Nephron (organoid): ENCODE results near the gene VGLL3.
"Not testable (repeated sequence)": the region's sequence is repeated elsewhere in the genome, so short reads cannot be mapped to it uniquely, and the experiment has no call there.

Experiments
- H3K27ac Mint-ChIP-seq, 3 experiments: 2 replicates each; pipeline ENCODE4 v1.8.0; 2020; ENCODE audit warnings: mixed read lengths in 3 of 3, mild to moderate bottlenecking in 2 of 3, moderate library complexity in 1 of 3
- H3K27me3 Mint-ChIP-seq: 2 replicates; pipeline ENCODE4 v1.8.0; 2021; ENCODE audit warnings: low read depth, mild to moderate bottlenecking, moderate library complexity, mixed read lengths
- H3K36me3 Mint-ChIP-seq: 2 replicates; pipeline ENCODE4 v1.8.0; 2020; ENCODE audit warnings: low read depth, mixed read lengths
- H3K4me1 Mint-ChIP-seq: 2 replicates; pipeline ENCODE4 v1.8.0; 2020; ENCODE audit warnings: mixed read lengths
- H3K4me3 Mint-ChIP-seq, 3 experiments: 2 replicates each; pipeline ENCODE4 v1.8.0; 2020; ENCODE audit warnings: mild to moderate bottlenecking in 3 of 3, mixed read lengths in 3 of 3, moderate library complexity in 2 of 3
- H3K9me3 Mint-ChIP-seq: 2 replicates; pipeline ENCODE4 v1.8.0; 2020; ENCODE audit warnings: mixed read lengths
- TF ChIP-seq, protein P1 (sequence below), 3 experiments: fragments of 200-600 bp; sonication (generic); IDR thresholded peaks; one replicate each; pipeline ENCODE4 v1.5.0; 2021; ENCODE audit warnings: antibody characterized with exemption in 3 of 3; ENCODE audit not compliant: unreplicated experiment in 3 of 3

VGLL3 gene

DNA sequence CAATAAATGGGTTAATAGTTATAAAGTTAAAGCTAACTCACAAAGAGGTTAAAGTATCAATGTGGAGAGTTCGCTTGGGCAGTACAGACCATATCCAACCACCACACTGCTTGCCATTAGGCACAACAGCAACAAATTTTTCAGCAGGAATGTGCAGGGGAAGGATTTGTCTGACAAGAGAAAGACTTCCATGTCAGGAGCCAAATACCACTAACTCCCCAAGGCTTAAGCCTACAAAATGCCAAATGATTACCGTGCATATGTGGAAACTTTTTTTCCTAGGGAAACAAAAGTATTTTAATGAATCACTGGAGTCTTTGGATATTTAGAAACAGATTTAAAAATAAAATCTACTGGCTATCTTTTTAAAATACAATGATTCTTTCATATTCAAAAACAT is 8.1 kb downstream of the VGLL3 start:
- TF ChIP-seq, protein P1, sequence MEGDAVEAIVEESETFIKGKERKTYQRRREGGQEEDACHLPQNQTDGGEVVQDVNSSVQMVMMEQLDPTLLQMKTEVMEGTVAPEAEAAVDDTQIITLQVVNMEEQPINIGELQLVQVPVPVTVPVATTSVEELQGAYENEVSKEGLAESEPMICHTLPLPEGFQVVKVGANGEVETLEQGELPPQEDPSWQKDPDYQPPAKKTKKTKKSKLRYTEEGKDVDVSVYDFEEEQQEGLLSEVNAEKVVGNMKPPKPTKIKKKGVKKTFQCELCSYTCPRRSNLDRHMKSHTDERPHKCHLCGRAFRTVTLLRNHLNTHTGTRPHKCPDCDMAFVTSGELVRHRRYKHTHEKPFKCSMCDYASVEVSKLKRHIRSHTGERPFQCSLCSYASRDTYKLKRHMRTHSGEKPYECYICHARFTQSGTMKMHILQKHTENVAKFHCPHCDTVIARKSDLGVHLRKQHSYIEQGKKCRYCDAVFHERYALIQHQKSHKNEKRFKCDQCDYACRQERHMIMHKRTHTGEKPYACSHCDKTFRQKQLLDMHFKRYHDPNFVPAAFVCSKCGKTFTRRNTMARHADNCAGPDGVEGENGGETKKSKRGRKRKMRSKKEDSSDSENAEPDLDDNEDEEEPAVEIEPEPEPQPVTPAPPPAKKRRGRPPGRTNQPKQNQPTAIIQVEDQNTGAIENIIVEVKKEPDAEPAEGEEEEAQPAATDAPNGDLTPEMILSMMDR (IDR thresholded peaks at IDR 0.05; ENCODE audit: unreplicated experiment in 3 of 3) = no peak
- H3K27ac Mint-ChIP-seq = peak overlapping the region in 2 of 3 experiments; percentile 24 to 44
- peaks cover 4% of the 10 kb centered on the region for H3K27me3 Mint-ChIP-seq
- no peaks in the 10 kb centered on the region for H3K36me3 Mint-ChIP-seq
- H3K9me3 Mint-ChIP-seq = no peaks in the 10 kb centered on the region
- H3K4me3 Mint-ChIP-seq = no peak overlapping the region
- peaks cover 63% of the 10 kb centered on the region for H3K4me1 Mint-ChIP-seq

DNA sequence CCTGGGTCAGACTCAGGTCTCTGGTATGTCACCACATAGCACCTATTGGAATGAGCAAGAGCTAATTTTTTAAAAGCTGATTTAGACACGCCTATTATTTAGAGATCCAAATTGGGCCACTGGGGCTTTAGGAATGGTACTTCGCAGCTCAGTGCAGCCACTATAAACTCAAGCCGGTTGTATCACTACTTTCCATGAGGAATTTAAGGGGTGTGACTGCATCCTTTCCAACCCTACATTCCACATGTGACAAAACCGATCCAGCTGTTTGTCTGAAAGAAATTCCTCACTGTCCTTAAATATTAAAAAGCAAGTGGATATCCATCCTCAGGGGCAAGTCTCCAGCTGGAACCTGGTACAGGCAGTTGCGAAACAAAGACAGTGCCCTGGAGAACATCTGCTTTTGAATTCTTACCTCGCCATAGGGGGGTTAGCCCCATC is 12.8 kb downstream of the VGLL3 start:
- Mint-ChIP-seq H3K27ac (peak overlapping the region in 1 of 3 experiments; percentile 44), H3K4me1 (peaks cover 33% of the 10 kb centered on the region), H3K4me3 (no peak overlapping the region), H3K36me3 (no peaks in the 10 kb centered on the region), H3K9me3 (no peaks in the 10 kb centered on the region), H3K27me3 (no peaks in the 10 kb centered on the region)
- TF ChIP-seq, protein P1 (IDR thresholded peaks at IDR 0.05; ENCODE audit: unreplicated experiment in 3 of 3) = no peak

DNA sequence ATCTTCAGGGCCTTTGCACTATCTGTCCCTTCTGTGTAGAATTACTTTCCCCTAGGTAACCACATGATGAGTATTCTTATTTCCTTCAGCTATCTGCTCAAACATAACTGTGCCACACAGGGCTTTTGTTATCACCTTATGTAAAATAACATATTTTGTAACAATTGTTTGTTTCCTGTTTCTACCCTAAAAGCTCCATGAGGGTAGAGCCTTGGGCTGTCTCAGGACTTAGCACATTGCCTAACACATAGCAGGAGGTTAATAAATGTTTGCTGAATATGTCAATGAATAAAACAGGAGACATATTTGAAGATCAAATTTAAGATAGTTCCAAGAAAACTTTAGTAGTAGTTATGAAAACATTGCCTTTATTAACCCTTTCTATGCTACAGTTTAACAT is 14.7 kb downstream of the VGLL3 start:
- no peaks in the 10 kb centered on the region for H3K27me3 Mint-ChIP-seq
- no peak overlapping the region for H3K4me3 Mint-ChIP-seq
- peaks cover 21% of the 10 kb centered on the region for H3K4me1 Mint-ChIP-seq
- TF ChIP-seq, protein P1 (IDR thresholded peaks at IDR 0.05; ENCODE audit: unreplicated experiment in 3 of 3) = no peak
- H3K27ac Mint-ChIP-seq = no peak overlapping the region
- no peaks in the 10 kb centered on the region for H3K36me3 Mint-ChIP-seq
- H3K9me3 Mint-ChIP-seq = no peaks in the 10 kb centered on the region

DNA sequence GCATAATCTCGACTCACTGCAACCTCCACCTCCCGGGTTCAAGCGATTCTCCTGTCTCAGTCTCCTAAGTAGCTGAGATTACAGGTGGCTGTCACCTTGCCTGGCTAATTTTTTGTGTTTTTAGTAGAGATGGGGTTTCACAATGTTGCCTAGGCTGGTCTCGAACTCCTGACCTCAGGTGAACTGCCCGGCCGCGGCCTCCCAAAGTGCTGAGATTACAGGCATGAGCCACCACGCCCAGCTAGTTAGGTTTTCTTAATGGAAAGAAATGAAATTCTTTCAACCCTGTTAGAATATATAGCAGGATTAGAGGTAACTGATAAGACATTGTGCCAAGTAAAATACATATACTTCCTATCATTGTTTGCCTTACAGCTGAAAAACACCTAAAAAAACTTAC is 16.8 kb downstream of the VGLL3 start:
- H3K9me3 Mint-ChIP-seq, H3K27me3 Mint-ChIP-seq, H3K27ac Mint-ChIP-seq: not testable (repeated sequence)

DNA sequence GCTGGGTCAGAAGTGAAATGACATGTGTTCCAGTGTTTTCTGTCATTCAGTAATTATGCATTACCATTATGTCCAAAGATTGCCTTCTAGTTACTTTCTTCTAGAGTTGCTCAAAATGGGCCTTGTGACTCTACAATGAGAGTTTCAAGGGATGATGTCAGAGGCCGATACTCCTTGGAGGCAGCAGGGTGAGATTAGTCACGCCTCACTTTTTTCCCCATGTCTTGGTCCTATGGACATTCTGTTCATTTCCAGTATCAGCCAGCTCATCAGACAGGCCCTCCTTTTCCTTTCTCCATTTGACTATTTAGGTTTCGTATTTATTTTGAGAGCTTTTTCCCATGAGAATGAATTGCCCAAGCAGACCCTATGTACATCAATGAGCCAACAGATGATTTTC is 17.5 kb downstream of the VGLL3 start:
- H3K4me1 Mint-ChIP-seq = peaks cover 8% of the 10 kb centered on the region

More for the DNA sequence above, 16.8 kb downstream of the VGLL3 start:
- not testable (repeated sequence) for H3K4me3 Mint-ChIP-seq, H3K36me3 Mint-ChIP-seq
- H3K4me1 Mint-ChIP-seq = peaks cover 15% of the 10 kb centered on the region

DNA sequence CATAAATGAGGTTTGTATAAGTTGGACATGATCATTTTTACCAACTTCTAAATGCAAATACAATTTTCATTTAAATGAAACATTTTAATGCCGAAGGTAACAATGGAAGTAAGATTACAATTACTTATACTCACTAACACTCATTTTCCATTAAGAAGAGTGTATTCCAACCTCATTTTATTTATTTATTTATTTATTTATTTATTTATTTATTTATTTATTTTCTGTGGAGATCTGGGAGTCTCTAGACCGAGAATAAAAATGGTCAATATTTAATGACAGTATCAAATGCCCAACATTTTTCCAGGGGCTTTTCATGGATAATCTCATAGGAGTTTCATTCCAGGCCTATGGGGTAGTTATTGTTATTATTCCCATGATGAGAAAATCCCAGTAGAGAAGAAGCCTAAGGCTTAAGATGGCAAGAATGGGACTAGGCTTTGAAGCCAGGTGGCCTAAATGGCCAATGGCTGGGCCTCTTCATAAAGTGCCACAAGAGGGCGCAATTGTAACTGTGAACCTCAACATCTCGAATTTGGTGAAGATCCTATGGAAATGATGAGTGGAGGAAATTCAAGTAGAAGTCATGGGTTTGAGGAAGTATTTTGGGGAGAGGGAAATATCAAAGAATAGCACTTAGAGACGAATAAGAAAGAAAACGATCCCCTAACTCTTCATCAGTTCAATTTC is 21.3 kb downstream of the VGLL3 start:
- no peak overlapping the region for H3K4me3 Mint-ChIP-seq
- H3K4me1 Mint-ChIP-seq = peaks cover 7% of the 10 kb centered on the region
- no peaks in the 10 kb centered on the region for H3K27me3 Mint-ChIP-seq
- no peaks in the 10 kb centered on the region for H3K9me3 Mint-ChIP-seq
- TF ChIP-seq, protein P1 (IDR thresholded peaks at IDR 0.05; ENCODE audit: unreplicated experiment in 3 of 3) = peak in 2 of 3 experiments; percentile 20 to 26
- H3K36me3 Mint-ChIP-seq = no peaks in the 10 kb centered on the region
- H3K27ac Mint-ChIP-seq = no peak overlapping the region

More for the DNA sequence above, 17.5 kb downstream of the VGLL3 start:
- Mint-ChIP-seq H3K9me3 (no peaks in the 10 kb centered on the region), H3K4me3 (no peak overlapping the region), H3K36me3 (no peaks in the 10 kb centered on the region), H3K27me3 (no peaks in the 10 kb centered on the region), H3K27ac (no peak overlapping the region)
- TF ChIP-seq, protein P1 (IDR thresholded peaks at IDR 0.05; ENCODE audit: unreplicated experiment in 3 of 3) = no peak
